HepG2 (cell line): ENCODE measurements around the gene RANBP3. TPM values are rescaled to one million over a fixed set of nuclear protein-coding genes. Genes with fewer than 3 reads are reported as not detected.

Source experiments
- DNMT3B ChIP-seq: conservative IDR thresholded peaks from 2 replicates; pipeline ENCODE4 v1.6.1; 2016; ENCODE audit warnings: missing biosample characterization, control low read depth
- EZH2 ChIP-seq: conservative IDR thresholded peaks from 2 replicates; pipeline ENCODE4 v1.6.1; 2012; ENCODE audit warnings: mild to moderate bottlenecking, low read depth, low read length, moderate library complexity
- FOXA1 ChIP-seq, 2 experiments: fragments of 450-650 bp in 1 of 2; sonication (generic) in 1 of 2; formaldehyde crosslinking in 1 of 2; IDR thresholded peaks; 2 replicates each; pipeline versions ENCODE4 v1.4.0 to v1.6.1; 2016 to 2020; ENCODE audit warnings: missing genetic modification reagents in 1 of 2
- FOXO1 ChIP-seq: sonication (generic); formaldehyde crosslinking; IDR thresholded peaks from 2 replicates; pipeline ENCODE4 v1.4.0; 2020; ENCODE audit warnings: missing genetic modification reagents
- HDAC1 ChIP-seq: sonication (generic); formaldehyde crosslinking; IDR thresholded peaks from 2 replicates; pipeline ENCODE4 v1.5.1; 2020; ENCODE audit warnings: mild to moderate bottlenecking, missing genetic modification reagents
- HNF4A ChIP-seq: sonication (generic); formaldehyde crosslinking; IDR thresholded peaks from 2 replicates; pipeline ENCODE4 v1.4.0; 2020; ENCODE audit warnings: missing genetic modification reagents
- LCORL ChIP-seq, 2 experiments: fragments of 450-650 bp in 1 of 2; sonication (generic) in 1 of 2; formaldehyde crosslinking in 1 of 2; IDR thresholded peaks; 2 replicates each; pipeline versions ENCODE4 v1.5.0 to v1.6.1; 2017 to 2020; ENCODE audit warnings: antibody characterized with exemption in 1 of 2, missing genetic modification reagents in 1 of 2
- NCOA2 ChIP-seq: sonication (generic); formaldehyde crosslinking; IDR thresholded peaks from 2 replicates; pipeline ENCODE4 v1.8.0; 2022; ENCODE audit warnings: inconsistent platforms
- NFYC ChIP-seq: IDR thresholded peaks from 2 replicates; pipeline ENCODE4 v1.6.1; 2016; ENCODE audit warnings: missing genetic modification reagents, missing compliant biosample characterization
- ZKSCAN8 ChIP-seq: IDR thresholded peaks from 2 replicates; pipeline ENCODE4 v1.6.1; 2016; ENCODE audit warnings: borderline replicate concordance, missing genetic modification reagents, missing compliant biosample characterization
- ZNF10 ChIP-seq: sonication (generic); formaldehyde crosslinking; IDR thresholded peaks from 2 replicates; pipeline ENCODE4 v1.4.0; 2020; ENCODE audit warnings: mild to moderate bottlenecking, low read depth, missing genetic modification reagents, borderline replicate concordance
- ZNF3 ChIP-seq: IDR thresholded peaks from 2 replicates; pipeline ENCODE4 v1.7.0; 2017; ENCODE audit warnings: inconsistent platforms
- ZNF562 ChIP-seq: sonication (generic); formaldehyde crosslinking; IDR thresholded peaks from 2 replicates; pipeline ENCODE4 v1.8.0; 2022; ENCODE audit warnings: missing genetic modification reagents, borderline replicate concordance
- polyA plus RNA-seq, 8 experiments: library from polyadenylated mRNA; depleted of rRNA in 3 of 8; stranded (reverse) in 7 of 8; unstranded in 1 of 8; fragments of >200 nt; fragmentation: Illumina TruSeq in 4 of 8; extraction: Trizol in 4 of 8; gene quantifications; 2 replicates each; pipeline versions ENCODE4 v1.2.1 to v1.2.3, GENCODE V29; 2011 to 2016; ENCODE audit warnings: low read depth in 4 of 8, missing spikeins in 1 of 8, mixed read lengths in 1 of 8; ENCODE audit not compliant: insufficient read depth in 1 of 8
- total RNA-seq, 5 experiments: library from RNA; depleted of rRNA; stranded (reverse); fragments of >200 nt; fragmentation: Illumina TruSeq; extraction: Trizol; gene quantifications; 2 replicates each; pipeline ENCODE4 v1.2.3, GENCODE V29; 2016; ENCODE audit warnings: low read depth in 1 of 5
- TF ChIP-seq, protein P1 (sequence below): sonication (generic); formaldehyde crosslinking; IDR thresholded peaks from 2 replicates; pipeline ENCODE4 v1.4.0; 2020; ENCODE audit warnings: missing genetic modification reagents
- TF ChIP-seq, protein P2 (sequence below): sonication (generic); formaldehyde crosslinking; IDR thresholded peaks from 2 replicates; pipeline ENCODE4 v1.5.1; 2020; ENCODE audit warnings: mild to moderate bottlenecking, missing genetic modification reagents, borderline replicate concordance
- TF ChIP-seq, protein P3 (sequence below): sonication (generic); IDR thresholded peaks from 2 replicates; pipeline ENCODE4 v1.6.1; 2016; ENCODE audit warnings: low read depth, borderline replicate concordance
- TF ChIP-seq, protein P4 (sequence below): sonication (generic); formaldehyde crosslinking; IDR thresholded peaks from 2 replicates; pipeline ENCODE4 v1.4.0; 2020; ENCODE audit warnings: missing genetic modification reagents, mild to moderate bottlenecking, borderline replicate concordance

Gene RANBP3
- total and polyA plus RNA-seq, 2 of the 13 experiments (the other 11 are each of a cell fraction or from before 2014, with no cell fraction given), result 39.5 to 149 TPM

DNA sequence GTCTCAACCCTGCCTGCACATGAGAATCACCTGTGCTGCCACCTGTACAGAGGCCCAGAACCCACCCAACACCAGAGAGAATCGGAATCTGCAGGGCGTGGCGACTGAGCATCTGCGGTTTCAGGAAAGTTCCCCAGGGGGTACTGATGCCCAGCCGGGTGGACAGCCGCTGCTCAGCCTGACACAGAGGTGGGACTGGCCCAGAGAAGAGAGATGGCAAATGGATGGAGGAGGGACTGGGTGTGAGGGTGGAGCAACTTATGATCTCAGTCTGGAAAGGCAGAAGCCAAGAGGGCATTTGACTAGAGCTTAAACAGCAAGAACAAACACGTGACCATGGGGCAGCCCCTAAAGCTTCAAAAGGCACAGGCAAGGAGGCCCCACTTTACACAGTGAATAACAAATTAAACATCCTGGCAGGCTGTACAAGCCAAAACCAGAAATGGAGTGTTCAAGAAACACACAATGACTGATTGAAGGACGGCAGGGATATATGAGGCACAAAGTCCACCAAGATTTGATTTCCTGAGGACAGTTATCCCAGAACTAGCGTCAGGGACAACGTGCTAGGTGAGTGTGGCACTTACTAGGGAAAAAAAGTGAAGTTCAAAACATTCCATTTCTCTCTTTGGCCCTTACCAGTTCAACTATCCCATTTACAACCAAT, 3.1 kb downstream of the RANBP3 start (continued):
- TF ChIP-seq, protein P1, sequence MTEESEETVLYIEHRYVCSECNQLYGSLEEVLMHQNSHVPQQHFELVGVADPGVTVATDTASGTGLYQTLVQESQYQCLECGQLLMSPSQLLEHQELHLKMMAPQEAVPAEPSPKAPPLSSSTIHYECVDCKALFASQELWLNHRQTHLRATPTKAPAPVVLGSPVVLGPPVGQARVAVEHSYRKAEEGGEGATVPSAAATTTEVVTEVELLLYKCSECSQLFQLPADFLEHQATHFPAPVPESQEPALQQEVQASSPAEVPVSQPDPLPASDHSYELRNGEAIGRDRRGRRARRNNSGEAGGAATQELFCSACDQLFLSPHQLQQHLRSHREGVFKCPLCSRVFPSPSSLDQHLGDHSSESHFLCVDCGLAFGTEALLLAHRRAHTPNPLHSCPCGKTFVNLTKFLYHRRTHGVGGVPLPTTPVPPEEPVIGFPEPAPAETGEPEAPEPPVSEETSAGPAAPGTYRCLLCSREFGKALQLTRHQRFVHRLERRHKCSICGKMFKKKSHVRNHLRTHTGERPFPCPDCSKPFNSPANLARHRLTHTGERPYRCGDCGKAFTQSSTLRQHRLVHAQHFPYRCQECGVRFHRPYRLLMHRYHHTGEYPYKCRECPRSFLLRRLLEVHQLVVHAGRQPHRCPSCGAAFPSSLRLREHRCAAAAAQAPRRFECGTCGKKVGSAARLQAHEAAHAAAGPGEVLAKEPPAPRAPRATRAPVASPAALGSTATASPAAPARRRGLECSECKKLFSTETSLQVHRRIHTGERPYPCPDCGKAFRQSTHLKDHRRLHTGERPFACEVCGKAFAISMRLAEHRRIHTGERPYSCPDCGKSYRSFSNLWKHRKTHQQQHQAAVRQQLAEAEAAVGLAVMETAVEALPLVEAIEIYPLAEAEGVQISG (CRISPR knock-in tag), result 0 out of 2 replicates have a peak, but pooled peaks have one; percentile 31
- TF ChIP-seq, protein P2, sequence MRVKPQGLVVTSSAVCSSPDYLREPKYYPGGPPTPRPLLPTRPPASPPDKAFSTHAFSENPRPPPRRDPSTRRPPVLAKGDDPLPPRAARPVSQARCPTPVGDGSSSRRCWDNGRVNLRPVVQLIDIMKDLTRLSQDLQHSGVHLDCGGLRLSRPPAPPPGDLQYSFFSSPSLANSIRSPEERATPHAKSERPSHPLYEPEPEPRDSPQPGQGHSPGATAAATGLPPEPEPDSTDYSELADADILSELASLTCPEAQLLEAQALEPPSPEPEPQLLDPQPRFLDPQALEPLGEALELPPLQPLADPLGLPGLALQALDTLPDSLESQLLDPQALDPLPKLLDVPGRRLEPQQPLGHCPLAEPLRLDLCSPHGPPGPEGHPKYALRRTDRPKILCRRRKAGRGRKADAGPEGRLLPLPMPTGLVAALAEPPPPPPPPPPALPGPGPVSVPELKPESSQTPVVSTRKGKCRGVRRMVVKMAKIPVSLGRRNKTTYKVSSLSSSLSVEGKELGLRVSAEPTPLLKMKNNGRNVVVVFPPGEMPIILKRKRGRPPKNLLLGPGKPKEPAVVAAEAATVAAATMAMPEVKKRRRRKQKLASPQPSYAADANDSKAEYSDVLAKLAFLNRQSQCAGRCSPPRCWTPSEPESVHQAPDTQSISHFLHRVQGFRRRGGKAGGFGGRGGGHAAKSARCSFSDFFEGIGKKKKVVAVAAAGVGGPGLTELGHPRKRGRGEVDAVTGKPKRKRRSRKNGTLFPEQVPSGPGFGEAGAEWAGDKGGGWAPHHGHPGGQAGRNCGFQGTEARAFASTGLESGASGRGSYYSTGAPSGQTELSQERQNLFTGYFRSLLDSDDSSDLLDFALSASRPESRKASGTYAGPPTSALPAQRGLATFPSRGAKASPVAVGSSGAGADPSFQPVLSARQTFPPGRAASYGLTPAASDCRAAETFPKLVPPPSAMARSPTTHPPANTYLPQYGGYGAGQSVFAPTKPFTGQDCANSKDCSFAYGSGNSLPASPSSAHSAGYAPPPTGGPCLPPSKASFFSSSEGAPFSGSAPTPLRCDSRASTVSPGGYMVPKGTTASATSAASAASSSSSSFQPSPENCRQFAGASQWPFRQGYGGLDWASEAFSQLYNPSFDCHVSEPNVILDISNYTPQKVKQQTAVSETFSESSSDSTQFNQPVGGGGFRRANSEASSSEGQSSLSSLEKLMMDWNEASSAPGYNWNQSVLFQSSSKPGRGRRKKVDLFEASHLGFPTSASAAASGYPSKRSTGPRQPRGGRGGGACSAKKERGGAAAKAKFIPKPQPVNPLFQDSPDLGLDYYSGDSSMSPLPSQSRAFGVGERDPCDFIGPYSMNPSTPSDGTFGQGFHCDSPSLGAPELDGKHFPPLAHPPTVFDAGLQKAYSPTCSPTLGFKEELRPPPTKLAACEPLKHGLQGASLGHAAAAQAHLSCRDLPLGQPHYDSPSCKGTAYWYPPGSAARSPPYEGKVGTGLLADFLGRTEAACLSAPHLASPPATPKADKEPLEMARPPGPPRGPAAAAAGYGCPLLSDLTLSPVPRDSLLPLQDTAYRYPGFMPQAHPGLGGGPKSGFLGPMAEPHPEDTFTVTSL (CRISPR knock-in tag), result peak; percentile 61; the same call in 1 of the 2 replicates
- TF ChIP-seq NCOA2 (CRISPR knock-in tag) (peak; percentile 73), NFYC (CRISPR knock-in tag) (no peak), LCORL (IDR thresholded peaks at IDR 0.05) (peak; percentile 61; the same call in 1 of the 2 replicates), LCORL (CRISPR knock-in tag; IDR thresholded peaks at IDR 0.05) (peak; percentile 67; the same call in 1 of the 2 replicates), ZNF562 (CRISPR knock-in tag) (no peak), HDAC1 (CRISPR knock-in tag) (peak; percentile 66; the same call in 1 of the 2 replicates), DNMT3B (CRISPR knock-in tag) (peak; percentile 93), FOXA1 (IDR thresholded peaks at IDR 0.05) (no peak), FOXA1 (CRISPR knock-in tag; IDR thresholded peaks at IDR 0.05) (peak; percentile 75), ZNF10 (CRISPR knock-in tag) (no peak), ZKSCAN8 (CRISPR knock-in tag) (peak; percentile 77; the same call in 1 of the 2 replicates), HNF4A (CRISPR knock-in tag) (peak; percentile 89), EZH2 (no peak), ZNF3 (no peak), FOXO1 (peak; percentile 60; the same call in 1 of the 2 replicates)
- TF ChIP-seq, protein P3, sequence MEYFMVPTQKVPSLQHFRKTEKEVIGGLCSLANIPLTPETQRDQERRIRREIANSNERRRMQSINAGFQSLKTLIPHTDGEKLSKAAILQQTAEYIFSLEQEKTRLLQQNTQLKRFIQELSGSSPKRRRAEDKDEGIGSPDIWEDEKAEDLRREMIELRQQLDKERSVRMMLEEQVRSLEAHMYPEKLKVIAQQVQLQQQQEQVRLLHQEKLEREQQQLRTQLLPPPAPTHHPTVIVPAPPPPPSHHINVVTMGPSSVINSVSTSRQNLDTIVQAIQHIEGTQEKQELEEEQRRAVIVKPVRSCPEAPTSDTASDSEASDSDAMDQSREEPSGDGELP, result no peak
- TF ChIP-seq, protein P4, sequence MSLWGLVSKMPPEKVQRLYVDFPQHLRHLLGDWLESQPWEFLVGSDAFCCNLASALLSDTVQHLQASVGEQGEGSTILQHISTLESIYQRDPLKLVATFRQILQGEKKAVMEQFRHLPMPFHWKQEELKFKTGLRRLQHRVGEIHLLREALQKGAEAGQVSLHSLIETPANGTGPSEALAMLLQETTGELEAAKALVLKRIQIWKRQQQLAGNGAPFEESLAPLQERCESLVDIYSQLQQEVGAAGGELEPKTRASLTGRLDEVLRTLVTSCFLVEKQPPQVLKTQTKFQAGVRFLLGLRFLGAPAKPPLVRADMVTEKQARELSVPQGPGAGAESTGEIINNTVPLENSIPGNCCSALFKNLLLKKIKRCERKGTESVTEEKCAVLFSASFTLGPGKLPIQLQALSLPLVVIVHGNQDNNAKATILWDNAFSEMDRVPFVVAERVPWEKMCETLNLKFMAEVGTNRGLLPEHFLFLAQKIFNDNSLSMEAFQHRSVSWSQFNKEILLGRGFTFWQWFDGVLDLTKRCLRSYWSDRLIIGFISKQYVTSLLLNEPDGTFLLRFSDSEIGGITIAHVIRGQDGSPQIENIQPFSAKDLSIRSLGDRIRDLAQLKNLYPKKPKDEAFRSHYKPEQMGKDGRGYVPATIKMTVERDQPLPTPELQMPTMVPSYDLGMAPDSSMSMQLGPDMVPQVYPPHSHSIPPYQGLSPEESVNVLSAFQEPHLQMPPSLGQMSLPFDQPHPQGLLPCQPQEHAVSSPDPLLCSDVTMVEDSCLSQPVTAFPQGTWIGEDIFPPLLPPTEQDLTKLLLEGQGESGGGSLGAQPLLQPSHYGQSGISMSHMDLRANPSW (CRISPR knock-in tag), result peak; percentile 40; the same call in 1 of the 2 replicates
